DMS153 treated with DMSO at 0.1 percent for 48 hours (cell line): ENCODE measurements around the gene RNF169.
A peak's percentile ranks its signal among the peaks of the same experiment; 100 is the strongest.

ENCODE experiments used
- DNase-seq: peaks from one replicate; lab custom pipeline; 2025; ENCODE audit not compliant: unreplicated experiment; lab: John Stamatoyannopoulos, UW

RNF169 gene, protein sequence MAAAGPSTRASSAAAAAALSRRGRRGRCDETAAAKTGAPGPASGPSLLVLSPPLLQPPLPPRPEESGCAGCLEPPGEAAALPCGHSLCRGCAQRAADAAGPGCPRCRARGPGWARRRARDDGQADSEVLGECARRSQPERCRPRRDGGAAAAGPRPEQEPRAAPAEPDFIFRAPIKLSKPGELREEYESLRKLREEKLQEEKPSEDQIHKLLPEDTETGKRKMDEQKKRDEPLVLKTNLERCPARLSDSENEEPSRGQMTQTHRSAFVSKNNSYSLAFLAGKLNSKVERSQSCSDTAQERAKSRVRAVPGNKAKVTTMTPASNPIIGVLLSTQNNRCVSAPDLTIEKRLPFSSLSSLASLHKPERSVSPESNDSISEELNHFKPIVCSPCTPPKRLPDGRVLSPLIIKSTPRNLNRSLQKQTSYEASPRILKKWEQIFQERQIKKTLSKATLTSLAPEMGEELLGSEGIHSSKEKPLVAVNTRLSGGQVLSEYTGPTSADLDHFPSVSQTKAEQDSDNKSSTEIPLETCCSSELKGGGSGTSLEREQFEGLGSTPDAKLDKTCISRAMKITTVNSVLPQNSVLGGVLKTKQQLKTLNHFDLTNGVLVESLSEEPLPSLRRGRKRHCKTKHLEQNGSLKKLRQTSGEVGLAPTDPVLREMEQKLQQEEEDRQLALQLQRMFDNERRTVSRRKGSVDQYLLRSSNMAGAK

DNA sequence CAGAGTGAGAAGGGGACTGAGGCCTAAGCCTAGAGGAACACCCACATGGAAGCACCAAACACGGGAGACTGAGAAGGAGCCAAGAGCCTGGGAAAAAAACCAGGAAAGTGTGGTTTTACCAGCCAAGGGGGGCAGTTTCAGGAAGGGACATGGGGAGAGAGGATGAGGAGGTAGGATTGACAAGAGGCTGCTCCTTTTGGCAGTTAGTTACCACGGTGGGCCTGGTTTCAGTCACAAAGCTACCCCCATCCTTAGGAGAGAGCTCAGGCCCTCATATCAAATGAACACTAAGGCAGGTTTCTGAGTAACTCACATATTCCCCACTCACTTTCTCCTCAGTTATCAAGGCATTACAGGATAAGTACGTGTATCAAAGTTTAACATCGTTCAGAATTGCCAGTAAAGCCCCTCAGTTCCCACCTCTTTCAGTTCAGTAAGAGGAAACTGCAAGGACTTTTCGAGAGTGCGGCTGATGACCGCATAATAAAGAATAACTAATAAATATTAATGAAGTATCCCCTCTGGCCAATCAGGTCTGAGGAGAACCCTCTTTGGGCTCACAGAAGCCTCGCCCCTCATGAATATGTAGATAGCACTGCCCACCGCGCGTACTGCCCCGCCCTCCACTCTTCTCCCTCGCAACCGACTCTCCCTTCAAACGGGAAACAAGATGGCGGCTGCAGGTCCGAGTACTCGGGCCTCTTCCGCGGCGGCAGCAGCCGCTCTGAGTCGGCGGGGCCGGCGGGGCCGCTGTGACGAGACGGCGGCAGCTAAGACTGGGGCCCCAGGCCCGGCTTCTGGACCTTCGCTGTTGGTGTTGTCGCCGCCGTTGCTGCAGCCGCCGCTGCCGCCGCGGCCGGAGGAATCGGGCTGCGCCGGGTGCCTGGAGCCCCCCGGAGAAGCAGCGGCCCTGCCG lies at the start of gene RNF169:
Gene RNF169 (plus strand): TSS at position 639 of the 916 bp plus-strand sequence. CDS start 32 bp downstream, at position 671.
- DNase-seq = peak; percentile 93

DNA sequence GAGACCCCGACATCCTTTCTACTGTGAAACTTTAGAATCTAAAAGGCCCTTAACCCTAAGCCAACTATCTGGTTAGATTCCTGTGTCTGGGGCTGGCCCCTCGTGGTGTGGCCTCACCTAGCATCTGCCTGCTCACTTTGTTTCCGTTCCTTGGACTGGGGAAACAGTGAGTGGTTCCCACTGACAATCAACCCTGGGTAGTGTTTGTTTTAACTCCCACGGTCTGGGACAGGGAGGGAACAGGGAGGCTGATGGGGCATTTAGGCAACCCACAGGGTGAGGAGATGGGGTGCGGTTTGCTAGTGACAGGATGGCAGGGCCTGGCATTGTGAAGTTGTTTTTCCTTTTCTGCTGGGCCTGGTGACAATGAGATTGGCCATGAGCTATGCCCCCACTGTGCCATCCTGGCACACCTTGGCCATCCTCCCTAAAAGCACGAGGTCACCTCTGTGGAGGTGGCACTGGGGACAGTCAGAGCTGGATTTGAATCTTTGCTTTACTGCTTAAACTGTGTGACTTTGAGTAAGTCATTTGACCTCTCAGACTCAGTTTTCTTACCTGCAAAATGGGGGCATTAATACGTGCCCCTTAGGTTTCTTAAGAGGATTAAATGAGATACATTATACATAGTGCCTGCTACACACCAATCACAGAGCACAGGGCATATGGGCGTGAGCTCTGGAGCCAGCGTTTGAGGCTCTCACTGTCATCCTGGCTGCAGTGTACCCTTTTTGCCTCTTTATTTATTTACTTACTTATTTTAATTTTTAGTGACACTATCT lies 48.8 kb upstream of the RNF169 start:
- no peak for DNase-seq

DNA sequence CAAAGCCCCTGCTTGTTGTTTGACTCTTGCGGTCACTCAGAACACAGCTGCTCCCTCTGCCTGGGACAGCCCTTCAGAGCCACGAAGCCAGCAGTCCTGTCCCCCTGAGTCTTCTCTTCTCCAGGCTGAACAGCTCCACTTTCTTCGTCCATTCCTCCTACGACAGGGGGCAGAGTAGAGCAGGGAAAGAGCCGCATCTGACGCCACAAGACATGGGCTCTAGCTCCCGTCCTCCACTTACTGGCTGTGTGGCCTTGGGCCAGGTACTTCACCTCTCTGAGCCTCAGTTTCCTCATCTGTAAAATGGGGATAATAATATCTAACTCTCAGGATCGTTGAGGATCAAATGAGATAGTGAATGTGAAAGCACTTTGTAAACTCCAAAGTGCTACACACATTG lies 47.3 kb upstream of the RNF169 start:
- no peak for DNase-seq

DNA sequence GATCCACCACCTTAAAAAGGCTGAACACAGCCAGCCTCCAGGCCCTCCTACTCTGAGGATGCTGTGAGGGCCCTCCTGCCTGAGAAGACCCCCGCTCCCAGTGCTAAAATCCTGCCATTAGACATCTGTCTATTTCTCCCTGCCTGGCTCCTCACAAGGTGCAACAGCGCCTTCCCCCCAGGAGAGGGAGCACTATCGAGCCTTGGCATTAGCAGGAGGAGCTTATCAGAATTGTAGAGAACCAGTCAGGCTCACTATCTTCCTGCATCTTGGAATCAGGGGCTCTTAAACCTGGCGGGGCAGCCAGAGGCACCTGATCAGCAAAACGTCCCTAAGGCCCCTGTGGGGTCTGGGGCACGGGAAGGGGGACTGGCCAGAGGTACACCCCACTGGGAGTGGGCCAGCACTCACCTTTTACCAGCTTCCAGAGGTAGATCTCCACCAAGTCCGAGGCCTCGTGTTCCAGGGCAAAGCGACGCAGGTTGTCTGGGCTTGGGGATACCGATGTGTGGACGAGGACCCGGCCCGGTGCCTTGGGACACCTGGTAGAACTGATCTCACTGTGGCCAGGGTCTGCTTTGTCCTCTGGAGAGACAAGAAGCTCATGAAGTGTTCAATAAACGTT lies 46.2 kb upstream of the RNF169 start:
- peak; percentile 36 for DNase-seq

DNA sequence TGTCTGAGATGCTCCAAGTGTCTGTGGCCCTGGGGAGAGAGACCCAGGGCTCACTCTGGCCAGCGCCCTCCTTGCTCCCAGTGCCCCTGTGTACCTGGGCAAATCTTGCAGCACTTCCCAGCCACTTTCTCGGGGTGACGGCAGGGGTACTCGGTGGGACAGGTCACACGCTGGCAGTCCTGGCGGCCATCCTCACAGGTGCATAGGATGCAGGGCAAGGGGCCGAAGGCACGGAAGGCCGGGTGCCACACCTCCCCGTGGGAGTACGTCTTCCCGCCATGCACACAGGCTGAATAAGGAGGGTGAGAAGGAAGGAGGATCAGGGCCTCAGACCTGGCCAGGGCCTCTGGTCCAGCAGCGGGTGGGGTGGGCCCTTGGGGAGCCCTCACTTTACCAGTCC lies 45.4 kb upstream of the RNF169 start:
- DNase-seq = no peak

DNA sequence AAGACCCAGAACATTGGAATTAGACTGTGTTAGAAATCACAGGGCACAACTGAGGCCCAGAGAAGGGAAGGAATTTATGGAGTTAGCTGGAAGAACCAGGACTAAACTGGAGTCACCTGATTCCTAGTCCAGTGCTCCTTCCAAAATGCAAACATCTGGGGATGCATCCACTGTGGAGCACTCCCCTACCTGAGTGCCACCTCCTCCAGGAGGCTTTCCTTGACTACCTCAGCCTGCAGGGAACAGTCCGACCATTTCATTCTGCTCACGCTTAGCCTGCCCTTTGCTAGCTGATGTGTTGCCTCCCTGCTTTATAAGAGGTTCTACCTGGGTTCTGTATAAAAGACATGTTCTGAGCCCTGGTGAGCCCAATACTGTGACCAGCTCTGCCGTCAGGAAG lies 41.5 kb upstream of the RNF169 start:
- DNase-seq = no peak

DNA sequence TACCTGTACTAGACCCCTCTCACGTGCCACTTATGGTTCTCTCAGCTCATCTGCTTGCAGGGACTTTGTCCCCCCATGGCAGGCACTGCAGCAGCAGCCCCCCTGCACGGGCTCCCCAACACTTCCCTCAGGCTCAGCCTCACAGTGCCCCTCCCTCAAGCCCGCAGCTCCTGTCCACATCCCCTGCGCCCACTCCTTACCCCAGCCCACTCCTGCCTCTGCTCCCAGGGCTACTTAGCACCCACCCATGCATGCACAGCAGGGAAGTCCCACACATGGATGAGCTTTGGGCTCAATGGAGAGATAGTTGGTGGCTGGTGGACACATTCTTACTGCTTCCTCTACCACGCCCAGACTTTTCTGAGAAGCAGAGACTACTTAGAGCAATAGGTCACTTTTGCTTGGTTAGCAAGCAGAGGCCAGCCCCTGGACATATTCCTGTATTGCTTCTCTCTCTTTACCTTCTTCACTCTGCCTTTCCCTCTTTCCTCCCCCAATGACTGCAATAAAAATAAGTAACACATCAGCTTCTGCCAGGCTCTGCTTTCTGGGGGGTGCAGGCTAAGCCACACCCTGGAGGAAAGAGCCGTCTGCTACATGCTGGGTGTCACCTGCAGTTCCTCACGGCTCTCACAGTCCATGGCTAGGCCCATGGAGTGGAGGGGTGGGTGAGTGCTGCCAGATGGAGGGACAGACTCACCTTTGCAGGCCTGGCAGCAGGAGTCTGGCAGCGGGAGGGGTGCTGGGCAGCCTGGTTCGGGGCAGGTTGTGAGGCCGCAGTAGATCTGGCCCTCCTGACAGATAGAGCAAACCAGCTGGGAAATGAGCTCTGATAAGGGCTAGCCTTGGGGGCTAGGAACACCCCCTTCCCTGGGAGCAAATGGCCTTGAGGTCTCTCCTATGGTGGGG lies 40.8 kb upstream of the RNF169 start:
- no peak for DNase-seq

DNA sequence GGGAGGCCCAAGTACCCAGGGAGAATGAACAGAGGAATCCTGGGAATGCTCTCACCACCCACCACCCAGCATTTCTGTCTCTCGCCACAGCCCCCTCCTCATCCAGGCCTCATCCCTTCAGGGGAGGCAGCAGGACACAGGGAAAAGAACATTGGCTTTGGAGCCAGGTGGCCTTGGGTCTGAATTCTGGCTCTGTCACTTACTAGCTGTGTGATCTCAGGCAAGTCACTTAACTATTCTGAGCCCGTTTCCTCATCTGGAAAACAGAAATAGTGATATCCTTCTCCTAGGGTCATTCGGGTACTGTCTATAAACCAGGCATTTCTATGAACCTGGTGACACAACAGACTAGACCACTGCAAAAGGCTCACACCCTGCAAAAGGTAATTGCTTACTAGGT lies 39.5 kb upstream of the RNF169 start:
- DNase-seq = no peak

DNA sequence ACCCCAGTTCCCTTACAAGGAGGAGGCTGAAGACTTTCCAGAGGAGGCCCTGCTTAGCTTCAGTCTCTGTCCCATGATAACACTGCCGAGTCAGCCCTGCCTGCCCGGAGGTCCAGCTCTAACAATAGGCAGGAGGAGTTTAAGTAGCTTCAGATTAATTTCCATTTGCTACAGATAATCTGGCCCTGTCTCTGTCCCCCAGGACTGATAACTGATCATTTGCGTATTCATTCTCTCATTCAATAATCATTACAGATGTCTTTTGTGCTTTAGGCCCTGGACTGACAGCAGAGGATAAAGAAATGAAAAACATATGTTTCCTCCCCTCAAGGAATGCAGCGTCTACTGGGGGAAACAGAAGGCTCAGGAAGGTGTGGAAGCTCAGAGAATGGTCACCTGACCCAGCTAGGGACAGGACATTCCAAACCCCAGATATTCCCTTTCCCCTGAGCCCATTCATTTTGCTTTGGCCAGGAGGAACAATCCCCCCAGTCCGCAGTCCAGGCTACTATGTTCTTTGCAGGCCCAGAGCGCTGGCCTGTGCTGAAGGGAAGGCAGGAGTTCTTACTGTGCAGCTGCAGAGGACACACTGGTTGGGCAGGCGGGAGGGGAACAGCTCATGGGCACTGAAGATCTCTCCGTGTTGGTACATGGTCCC lies 38.2 kb upstream of the RNF169 start:
- no peak for DNase-seq

DNA sequence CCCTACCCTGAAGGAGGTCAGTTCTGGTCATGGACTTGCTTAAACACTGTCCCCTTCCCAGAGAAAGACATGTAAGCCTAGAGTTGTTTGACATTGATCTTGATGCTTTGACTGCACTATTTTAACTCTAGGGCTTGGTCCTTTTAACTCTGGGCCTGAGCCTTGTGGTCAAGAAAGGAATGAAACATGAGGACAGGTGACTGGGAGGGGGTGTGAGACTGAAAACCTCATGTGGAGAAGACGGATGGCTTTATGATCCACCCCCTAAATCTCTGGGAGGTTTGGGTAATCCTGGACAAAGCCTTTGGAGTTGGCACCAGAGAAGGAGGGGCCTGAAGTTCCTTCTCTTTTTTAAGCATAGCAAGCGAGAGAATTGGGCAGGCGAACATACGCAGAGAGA lies 35.0 kb upstream of the RNF169 start:
- no peak for DNase-seq

DNA sequence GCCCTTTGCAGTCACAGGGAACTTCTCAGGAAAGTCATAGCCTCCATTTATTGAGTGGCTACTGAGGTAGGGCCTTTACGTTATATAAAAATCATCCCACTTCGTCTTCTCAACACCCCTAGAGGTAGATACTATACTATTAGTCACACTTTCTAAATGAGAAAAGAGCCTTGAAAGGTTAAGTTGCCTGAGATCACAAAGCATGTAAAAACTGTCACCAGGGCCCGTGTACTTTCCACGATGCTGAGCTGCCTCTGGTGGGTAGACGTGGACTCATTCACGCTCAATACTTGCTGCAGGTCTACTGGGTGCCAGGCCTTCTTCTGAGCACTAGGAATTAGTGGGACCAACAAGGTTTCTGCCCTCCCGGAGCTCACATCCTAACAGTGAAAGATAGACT lies 33.7 kb upstream of the RNF169 start:
- no peak for DNase-seq

DNA sequence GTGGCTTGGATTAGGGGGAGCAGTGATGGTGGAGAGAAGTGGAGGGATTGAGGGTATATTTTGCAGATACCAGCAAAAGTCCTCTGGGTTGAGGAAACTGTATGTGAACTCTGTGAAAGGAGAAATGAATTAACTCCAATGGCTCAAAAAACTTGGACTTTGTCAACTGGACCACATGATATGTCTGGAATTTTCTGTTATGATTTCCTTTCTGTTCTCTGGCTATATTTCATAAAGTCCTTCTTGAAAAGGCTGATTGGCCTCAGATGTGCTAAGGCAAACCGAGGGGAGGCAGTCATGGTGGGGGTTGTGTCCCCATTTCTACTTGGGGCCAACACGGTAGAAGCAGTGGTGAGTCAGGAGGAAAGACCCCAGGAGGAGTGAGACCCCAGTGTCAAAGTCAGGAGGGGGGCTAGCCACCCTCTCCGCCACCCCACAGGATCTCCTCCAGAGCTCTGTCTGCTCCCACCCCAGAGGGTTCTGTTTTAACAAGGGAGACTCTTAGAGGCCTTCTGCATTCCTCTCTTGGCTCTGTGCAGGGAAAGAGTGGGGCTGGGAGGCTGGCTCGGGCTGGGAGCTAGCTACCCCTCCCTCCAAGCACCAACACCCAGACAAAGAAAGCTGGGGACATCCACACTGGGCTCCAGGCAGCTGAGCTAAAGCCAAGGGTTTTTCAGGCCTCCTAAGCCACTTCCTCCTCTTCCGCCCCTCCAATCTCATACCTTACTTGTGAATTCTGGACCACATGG lies 31.3 kb upstream of the RNF169 start:
- DNase-seq = no peak

DNA sequence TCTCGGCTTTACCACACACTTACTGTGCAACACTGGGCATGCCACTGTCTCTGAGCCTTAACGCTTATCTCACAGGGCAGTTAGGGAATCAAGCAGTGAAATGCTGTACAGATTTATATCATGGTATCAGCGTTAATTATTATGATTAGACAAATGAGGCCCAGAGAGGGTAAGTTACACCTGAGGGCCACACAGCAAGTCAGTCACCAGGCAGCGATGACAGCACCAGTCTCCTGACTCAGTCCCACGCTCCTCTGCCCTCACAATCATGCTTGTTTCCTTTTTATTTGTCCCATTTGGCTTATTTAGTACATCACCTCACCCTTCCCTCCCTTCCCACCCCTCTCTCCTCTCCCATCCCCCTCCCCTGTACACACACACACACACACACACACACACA lies 29.6 kb upstream of the RNF169 start:
- no peak for DNase-seq

DNA sequence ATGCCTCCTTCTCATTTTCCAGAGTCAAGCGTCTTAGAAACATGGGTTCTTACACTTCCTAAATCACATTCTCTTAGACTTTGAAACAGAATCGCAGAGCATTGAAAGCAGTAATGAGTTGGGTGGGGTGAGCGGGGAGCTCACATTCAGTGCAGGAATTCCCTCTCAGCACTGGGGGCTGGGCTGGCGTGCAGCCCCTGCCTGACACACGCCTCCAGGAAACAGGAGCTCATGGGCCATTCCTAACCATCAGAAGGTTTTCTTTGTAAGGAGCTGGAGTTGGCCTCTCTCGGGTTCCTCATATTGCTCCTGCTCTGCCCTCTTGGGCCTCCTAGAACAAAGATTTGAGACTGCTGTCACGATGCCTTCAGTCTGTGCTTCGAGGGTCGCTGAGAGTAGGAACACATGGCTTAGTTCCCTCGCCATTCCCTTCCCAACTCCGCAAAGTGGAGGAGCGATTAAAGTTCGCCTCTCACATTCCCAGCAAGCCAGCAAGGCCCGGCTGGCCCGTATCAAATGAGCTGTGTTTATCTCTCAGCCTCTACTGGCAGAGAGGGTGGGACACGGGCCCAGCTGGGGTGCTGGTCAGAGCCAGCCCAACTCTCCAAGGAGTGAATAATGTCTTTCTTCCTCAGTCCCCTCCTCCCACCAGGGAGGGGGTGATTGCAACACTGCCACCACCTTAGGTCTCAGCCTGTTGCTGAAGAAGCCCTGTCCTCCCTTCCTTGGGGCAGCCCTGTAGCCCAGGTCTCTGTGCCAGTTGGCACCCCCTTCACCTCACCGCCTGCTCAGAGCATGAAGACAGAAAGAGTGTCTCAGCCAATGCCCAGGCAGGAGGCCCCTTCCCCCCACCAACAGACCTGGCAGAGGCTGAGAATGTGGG lies 27.8 kb upstream of the RNF169 start:
- DNase-seq = no peak

DNA sequence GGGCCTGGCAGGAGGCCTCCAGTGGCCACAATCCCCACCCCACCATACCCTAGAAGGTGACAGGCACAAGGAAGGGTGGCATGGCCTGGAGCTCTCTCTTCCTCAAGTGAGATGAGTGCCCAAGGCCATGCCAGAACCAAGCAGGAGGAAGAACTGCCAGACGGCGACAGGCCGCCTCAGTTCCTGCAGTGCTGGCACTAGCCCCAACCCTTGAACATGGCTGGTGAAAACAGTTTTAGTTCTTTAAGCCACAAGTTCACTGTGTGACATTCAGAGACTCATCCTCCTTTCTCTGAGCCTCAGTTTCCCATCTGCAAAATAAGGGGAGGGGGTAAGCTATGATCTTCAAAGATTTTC lies 27.2 kb upstream of the RNF169 start:
- DNase-seq = no peak

DNA sequence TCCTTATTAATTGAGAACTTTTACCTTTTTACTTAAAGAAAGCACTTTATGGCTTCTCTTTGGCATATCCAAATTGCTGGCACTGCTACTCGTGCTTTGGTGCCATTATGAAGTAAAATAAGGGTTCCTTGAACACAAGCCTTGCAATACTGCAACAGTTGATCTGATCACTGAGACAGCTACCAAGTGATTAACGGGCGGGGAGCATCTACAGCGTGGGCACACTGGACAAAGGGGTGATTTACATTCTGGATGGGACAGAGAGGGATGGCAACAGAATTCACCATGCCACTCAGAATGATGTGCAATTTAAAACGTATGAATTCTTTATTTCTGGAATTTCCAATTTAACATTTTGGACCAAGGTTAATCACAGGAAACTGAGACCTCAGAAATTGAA lies 25.1 kb upstream of the RNF169 start:
- no peak for DNase-seq

DNA sequence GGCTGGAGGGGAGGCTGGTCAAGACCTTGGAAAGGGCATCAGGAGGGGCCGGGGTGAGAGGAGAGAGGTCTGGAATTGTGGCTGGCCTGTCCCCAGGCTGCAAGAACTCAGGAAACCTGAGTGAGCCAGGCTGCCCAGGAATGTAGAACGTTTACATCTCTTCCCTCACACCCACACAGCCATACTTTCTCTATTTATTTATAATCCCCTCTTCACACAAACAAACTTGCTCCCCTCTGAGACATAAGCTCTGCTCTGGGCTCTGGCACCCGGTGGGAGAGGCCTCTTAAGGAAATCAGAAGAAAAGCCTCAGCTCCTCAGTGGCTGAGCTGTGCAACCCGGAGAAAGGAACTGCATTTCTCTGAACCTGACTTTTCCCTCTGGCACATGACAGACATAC lies 22.9 kb upstream of the RNF169 start:
- no peak for DNase-seq
